Measurements from ENCODE around the gene SUFU.
A peak's percentile ranks its signal among the peaks of the same experiment; 100 is the strongest.

Gene SUFU

GRCh38 chr10:102621443-102622325 is 117.9 kb downstream of the SUFU start:
- no peak for DNase-seq

GRCh38 chr10:102624094-102624493 is 120.3 kb downstream of the SUFU start:
- no peak for DNase-seq

- no peak for DNase-seq
These were observed 121.2 kb downstream of the SUFU start for GRCh38 chr10:102624751-102625645.

GRCh38 chr10:102626026-102626685 is 122.4 kb downstream of the SUFU start:
- no peak for DNase-seq

- DNase-seq, result no peak
These were observed 123.5 kb downstream of the SUFU start for GRCh38 chr10:102627291-102627735.

- no peak for DNase-seq
These were observed 124.0 kb downstream of the SUFU start for GRCh38 chr10:102627736-102628293.

- DNase-seq, result no peak
These were observed 124.7 kb downstream of the SUFU start for GRCh38 chr10:102628451-102628911.

- no peak for DNase-seq
These were observed 126.2 kb downstream of the SUFU start for GRCh38 chr10:102629661-102630614.

- no peak for DNase-seq
These were observed 126.9 kb downstream of the SUFU start for GRCh38 chr10:102630663-102631062.

- DNase-seq, result no peak
These were observed 128.0 kb downstream of the SUFU start for GRCh38 chr10:102631525-102632393.

- no peak for DNase-seq
These were observed 128.8 kb downstream of the SUFU start for GRCh38 chr10:102632394-102633111.

- DNase-seq, result no peak
These were observed 129.5 kb downstream of the SUFU start for GRCh38 chr10:102633287-102633686.

GRCh38 chr10:102633848-102634247 is 130.1 kb downstream of the SUFU start:
- no peak for DNase-seq

- DNase-seq, result no peak
These were observed 130.9 kb downstream of the SUFU start for GRCh38 chr10:102634686-102635085.

GRCh38 chr10:102635377-102635776 is 131.6 kb downstream of the SUFU start:
- no peak for DNase-seq

- DNase-seq, result no peak
These were observed 135.8 kb downstream of the SUFU start for GRCh38 chr10:102639537-102639936.

- no peak for DNase-seq
These were observed 137.6 kb downstream of the SUFU start for GRCh38 chr10:102641402-102641801.

GRCh38 chr10:102641880-102642735 is 138.3 kb downstream of the SUFU start:
- DNase-seq, result peak; percentile 95
